Breast epithelium (tissue), 4 donors: ENCODE results near the gene MYEF2. TPM values are rescaled to one million over a fixed set of nuclear protein-coding genes. Genes with fewer than 3 reads are reported as not detected.

Source experiments
- DNase-seq, 2 donors: peaks; one replicate each; pipeline ENCODE4 v3.0.0-alpha.2; 2019; ENCODE audit warnings: low spot score in 2 of 2
- H3K27ac ChIP-seq, 2 donors: fragments of 200-600 bp; sonication (generic) in 1 of 2; one replicate each; pipeline ENCODE4 v1.5.1; 2016 to 2019; ENCODE audit warnings: mild to moderate bottlenecking in 1 of 2
- H3K27me3 ChIP-seq, 2 donors: fragments of 200-600 bp; sonication (generic) in 1 of 2; one replicate each; pipeline versions ENCODE4 v1.5.1 to v1.6.0; 2017 to 2019; ENCODE audit warnings: control low read depth in 1 of 2, mild to moderate bottlenecking in 1 of 2
- H3K36me3 ChIP-seq: fragments of 200-600 bp; one replicate; pipeline ENCODE4 v1.5.1; 2019
- H3K4me1 ChIP-seq, 2 donors: fragments of 200-600 bp; sonication (generic); one replicate each; pipeline ENCODE4 v1.5.1; 2016 to 2019; ENCODE audit warnings: control low read depth in 1 of 2
- H3K4me3 ChIP-seq, 3 donors: fragments of 200-600 bp; sonication (generic); 1 replicate in 2 of 3; 2 replicates in 1 of 3; pipeline ENCODE4 v1.5.1; 2016 to 2019; ENCODE audit warnings: mild to moderate bottlenecking in 3 of 3, moderate library complexity in 2 of 3
- H3K9me3 ChIP-seq, 2 donors: fragments of 200-600 bp; sonication (generic) in 1 of 2; one replicate each; pipeline ENCODE4 v1.5.1; 2016 to 2019; ENCODE audit warnings: control low read depth in 1 of 2
- CTCF ChIP-seq, 3 donors: fragments of 450-650 bp; IDR thresholded peaks; one replicate each; pipeline ENCODE4 v1.5.1; 2016 to 2017; ENCODE audit warnings: antibody characterized with exemption in 3 of 3, mild to moderate bottlenecking in 3 of 3, moderate library complexity in 3 of 3
- POLR2A ChIP-seq: fragments of 450-650 bp; IDR thresholded peaks from one replicate; pipeline ENCODE4 v1.6.1; 2016; ENCODE audit warnings: antibody characterized with exemption, mild to moderate bottlenecking, moderate library complexity
- POLR2AphosphoS5 ChIP-seq, 3 donors: sonication (generic); formaldehyde crosslinking; IDR thresholded peaks; one replicate each; pipeline ENCODE4 v1.6.1; 2017; ENCODE audit warnings: antibody characterized with exemption in 3 of 3
- intact Hi-C: fragments of 100-400 bp; cut with DNase I; formaldehyde crosslinking; loops from one replicate; pipeline ENCODE4 v1.15.1; 2023; ENCODE audit warnings: low total_unique reads
- total RNA-seq, 3 donors: library from RNA; depleted of rRNA; stranded (reverse); fragments of >200 nt; gene quantifications; one replicate each; pipeline ENCODE4 v1.1.0, GENCODE V29; 2016

MYEF2 gene
- total RNA-seq, 3 donors from 2014 or later: 4.8 to 29.4 (median 19.3) TPM

- no peak for TF ChIP-seq CTCF (IDR thresholded peaks at IDR 0.05)
- TF ChIP-seq POLR2AphosphoS5 (IDR thresholded peaks at IDR 0.05): no peak
- no peak for TF ChIP-seq POLR2A
- no peak overlapping the region for H3K27ac ChIP-seq
- H3K36me3 ChIP-seq: no peaks in the 10 kb centered on the region
- DNase-seq: no peak
- no peaks in the 10 kb centered on the region for H3K27me3 ChIP-seq
- no peak overlapping the region for H3K4me3 ChIP-seq
- intact Hi-C loops: no loop called here
- no peaks in the 10 kb centered on the region for H3K9me3 ChIP-seq
- H3K4me1 ChIP-seq: no peaks in the 10 kb centered on the region
Observed at GRCh38 chr15:48101376-48101961, 76.6 kb downstream of the MYEF2 start.

GRCh38 chr15:48097264-48097663, 80.8 kb downstream of the MYEF2 start:
- Histone ChIP-seq H3K27me3 (no peaks in the 10 kb centered on the region), H3K4me1 (no peaks in the 10 kb centered on the region), H3K9me3 (no peaks in the 10 kb centered on the region), H3K27ac (no peak overlapping the region), H3K4me3 (no peak overlapping the region), H3K36me3 (no peaks in the 10 kb centered on the region)
- no peak for DNase-seq
- intact Hi-C loops: no loop called here
- no peak for TF ChIP-seq CTCF (IDR thresholded peaks at IDR 0.05)
- no peak for TF ChIP-seq POLR2A
- TF ChIP-seq POLR2AphosphoS5 (IDR thresholded peaks at IDR 0.05): no peak

GRCh38 chr15:48096813-48097212, 81.3 kb downstream of the MYEF2 start:
- TF ChIP-seq POLR2A: no peak
- no peak for TF ChIP-seq CTCF (IDR thresholded peaks at IDR 0.05)
- TF ChIP-seq POLR2AphosphoS5 (IDR thresholded peaks at IDR 0.05): no peak
- Histone ChIP-seq H3K4me3 (no peak overlapping the region), H3K36me3 (no peaks in the 10 kb centered on the region), H3K27me3 (no peaks in the 10 kb centered on the region), H3K27ac (no peak overlapping the region), H3K9me3 (no peaks in the 10 kb centered on the region), H3K4me1 (no peaks in the 10 kb centered on the region)
- DNase-seq: no peak
- intact Hi-C loops: no loop called here

GRCh38 chr15:48096355-48096786, 81.7 kb downstream of the MYEF2 start:
- Histone ChIP-seq H3K27me3 (no peaks in the 10 kb centered on the region), H3K4me3 (no peak overlapping the region), H3K27ac (no peak overlapping the region), H3K9me3 (no peaks in the 10 kb centered on the region), H3K4me1 (no peaks in the 10 kb centered on the region), H3K36me3 (no peaks in the 10 kb centered on the region)
- DNase-seq: no peak
- intact Hi-C loops: no loop called here
- no peak for TF ChIP-seq POLR2AphosphoS5 (IDR thresholded peaks at IDR 0.05)
- TF ChIP-seq CTCF (IDR thresholded peaks at IDR 0.05): no peak
- no peak for TF ChIP-seq POLR2A

GRCh38 chr15:48091522-48091921, 86.6 kb downstream of the MYEF2 start:
- TF ChIP-seq POLR2AphosphoS5 (IDR thresholded peaks at IDR 0.05): no peak
- Histone ChIP-seq H3K36me3 (no peaks in the 10 kb centered on the region), H3K27me3 (no peaks in the 10 kb centered on the region), H3K4me3 (no peak overlapping the region), H3K27ac (no peak overlapping the region), H3K4me1 (peaks cover 0 to under 1% of the 10 kb centered on the region in 2 donors), H3K9me3 (no peaks in the 10 kb centered on the region)
- intact Hi-C loops: no loop called here
- no peak for DNase-seq

GRCh38 chr15:48090666-48091065, 87.4 kb downstream of the MYEF2 start:
- no peaks in the 10 kb centered on the region for H3K27me3 ChIP-seq
- H3K9me3 ChIP-seq: no peaks in the 10 kb centered on the region
- intact Hi-C loops: no loop called here
- DNase-seq: no peak
- H3K4me3 ChIP-seq: no peak overlapping the region
- TF ChIP-seq CTCF (IDR thresholded peaks at IDR 0.05) (no peak), POLR2AphosphoS5 (IDR thresholded peaks at IDR 0.05) (no peak), POLR2A (no peak)
- no peak overlapping the region for H3K27ac ChIP-seq
- H3K4me1 ChIP-seq: peaks cover 0 to 3% of the 10 kb centered on the region in 2 donors
- H3K36me3 ChIP-seq: no peaks in the 10 kb centered on the region
